Skeletal muscle cell (primary cell): ENCODE data around the gene PSPH.
"Not testable (repeated sequence)": the region's sequence is repeated elsewhere in the genome, so short reads cannot be mapped to it uniquely, and the experiment has no call there.

Experiments
- DNase-seq: peaks from one replicate; pipeline ENCODE4 v3.0.0-alpha.2; 2010; ENCODE audit warnings: low read depth
- H3K4me3 ChIP-seq: 2 replicates; pipeline ENCODE4 v1.5.1; 2011; ENCODE audit warnings: low read depth, mild to moderate bottlenecking, control low read depth, low read length, moderate library complexity

Gene PSPH

GRCh38 chr7:56051339-56052191, at the start of gene PSPH, which contains the start of gene CCT6A:
TSS of gene PSPH (minus strand) at chr7:56051444. CDS start at chr7:56021212, 30,232 bp downstream.
TSS of gene CCT6A (plus strand) at chr7:56051765. CDS start at chr7:56051849, 84 bp downstream.
- peak; percentile 97 for DNase-seq
- H3K4me3 ChIP-seq, result peak within 1 kb of the TSS; percentile 96

- H3K4me3 ChIP-seq, result no peak overlapping the region
- DNase-seq, result no peak
Observed at GRCh38 chr7:56099653-56100052, 48.4 kb upstream of the PSPH start.

- not testable (repeated sequence) for H3K4me3 ChIP-seq, DNase-seq
Observed at GRCh38 chr7:56098187-56099008, 47.2 kb upstream of the PSPH start.

GRCh38 chr7:56097700-56098099, 46.5 kb upstream of the PSPH start:
- no peak overlapping the region for H3K4me3 ChIP-seq
- DNase-seq, result no peak

GRCh38 chr7:56092789-56093531, 41.7 kb upstream of the PSPH start, which contains the start of gene PHKG1:
TSS of gene PHKG1 (minus strand) at chr7:56092952. CDS start at chr7:56088941, 4,011 bp downstream.
- H3K4me3 ChIP-seq, result no peak within 1 kb of the TSS
- no peak for DNase-seq

- not testable (repeated sequence) for H3K4me3 ChIP-seq, DNase-seq
Observed at GRCh38 chr7:56092388-56092787, 41.1 kb upstream of the PSPH start.

GRCh38 chr7:56091591-56091990, 40.3 kb upstream of the PSPH start:
- no peak overlapping the region for H3K4me3 ChIP-seq
- no peak for DNase-seq

GRCh38 chr7:56087445-56087844, 36.2 kb upstream of the PSPH start:
- H3K4me3 ChIP-seq, result no peak overlapping the region
- no peak for DNase-seq

GRCh38 chr7:56086761-56087160, 35.5 kb upstream of the PSPH start:
- DNase-seq, result no peak
- H3K4me3 ChIP-seq, result no peak overlapping the region

- no peak overlapping the region for H3K4me3 ChIP-seq
- no peak for DNase-seq
Observed at GRCh38 chr7:56083150-56083785, 32.0 kb upstream of the PSPH start.

GRCh38 chr7:56081626-56082340, 30.5 kb upstream of the PSPH start:
- no peak for DNase-seq
- no peak overlapping the region for H3K4me3 ChIP-seq

GRCh38 chr7:56080726-56081435, 29.6 kb upstream of the PSPH start:
- not testable (repeated sequence) for H3K4me3 ChIP-seq, DNase-seq

GRCh38 chr7:56079450-56080185, 28.4 kb upstream of the PSPH start:
- H3K4me3 ChIP-seq, result no peak overlapping the region
- peak; percentile 41 for DNase-seq

- H3K4me3 ChIP-seq, result no peak overlapping the region
- no peak for DNase-seq
Observed at GRCh38 chr7:56078196-56078595, 27.0 kb upstream of the PSPH start.

GRCh38 chr7:56077681-56078080, 26.4 kb upstream of the PSPH start:
- no peak overlapping the region for H3K4me3 ChIP-seq
- no peak for DNase-seq

GRCh38 chr7:56074371-56074791, 23.1 kb upstream of the PSPH start:
- no peak overlapping the region for H3K4me3 ChIP-seq
- no peak for DNase-seq

- not testable (repeated sequence) for DNase-seq
Observed at GRCh38 chr7:56066376-56066775, 15.1 kb upstream of the PSPH start.

More at GRCh38 chr7:56066376-56066775, 15.1 kb upstream of the PSPH start:
- H3K4me3 ChIP-seq, result not testable (repeated sequence)
